HepG2 (cell line): ENCODE measurements around the gene RBM8A. TPM values are rescaled to one million over a fixed set of nuclear protein-coding genes. Genes with fewer than 3 reads are reported as not detected.
A peak's percentile ranks its signal among the peaks of the same experiment; 100 is the strongest.

Source experiments
- ASH2L ChIP-seq: fragments of 300-600, 200-600 bp; sonication (generic); IDR thresholded peaks from 2 replicates; pipeline ENCODE4 v1.7.0; 2017; ENCODE audit warnings: low read depth, mild to moderate bottlenecking, moderate library complexity, mixed read lengths, low read length; ENCODE audit not compliant: insufficient read length
- BCL6 ChIP-seq: IDR thresholded peaks from 2 replicates; pipeline ENCODE4 v1.6.1; 2016; ENCODE audit warnings: missing genetic modification reagents, missing compliant biosample characterization
- CEBPG ChIP-seq: IDR thresholded peaks from 2 replicates; pipeline ENCODE4 v1.6.1; 2016
- FOXP1 ChIP-seq, 2 experiments: fragments of 450-650 bp in 1 of 2; IDR thresholded peaks; 2 replicates each; pipeline ENCODE4 v1.6.1; 2017 to 2018; ENCODE audit warnings: antibody characterized with exemption in 1 of 2
- GATAD2A ChIP-seq: IDR thresholded peaks from 2 replicates; pipeline ENCODE4 v1.6.1; 2016
- KDM3A ChIP-seq: IDR thresholded peaks from 2 replicates; pipeline ENCODE4 v1.6.1; 2018; ENCODE audit warnings: low read depth, missing compliant biosample characterization
- MATR3 ChIP-seq: sonication (generic); formaldehyde crosslinking; IDR thresholded peaks from 2 replicates; pipeline ENCODE4 v1.4.0; 2020; ENCODE audit warnings: missing genetic modification reagents
- NFE2L1 ChIP-seq: sonication (generic); formaldehyde crosslinking; IDR thresholded peaks from 2 replicates; pipeline ENCODE4 v1.4.0; 2020; ENCODE audit warnings: missing genetic modification reagents, mild to moderate bottlenecking, borderline replicate concordance
- NFRKB ChIP-seq: fragments of 450-650 bp; IDR thresholded peaks from 2 replicates; pipeline ENCODE4 v1.6.1; 2017
- RBFOX2 ChIP-seq: fragments of 200-400 bp; formaldehyde crosslinking; IDR thresholded peaks from 2 replicates; pipeline ENCODE4 v1.6.1; 2017; ENCODE audit warnings: low read depth, mild to moderate bottlenecking, low read length
- RCOR2 ChIP-seq: IDR thresholded peaks from 2 replicates; pipeline ENCODE4 v1.6.1; 2016; ENCODE audit warnings: missing biosample characterization, missing genetic modification reagents
- SIN3A ChIP-seq: IDR thresholded peaks from 2 replicates; pipeline ENCODE4 v1.6.1; 2011; ENCODE audit warnings: low read depth, mild to moderate bottlenecking, control low read depth, low read length, borderline replicate concordance
- SOX5 ChIP-seq: IDR thresholded peaks from 2 replicates; pipeline ENCODE4 v1.6.1; 2016; ENCODE audit warnings: borderline replicate concordance
- SUZ12 ChIP-seq: fragments of 150-350 bp; IDR thresholded peaks from 2 replicates; pipeline ENCODE4 v1.6.1; 2014; ENCODE audit warnings: low read depth, low read length
- TBX3 ChIP-seq: fragments of 450-650 bp; IDR thresholded peaks from 2 replicates; pipeline ENCODE4 v1.6.1; 2017; ENCODE audit warnings: antibody characterized with exemption, mild to moderate bottlenecking, inconsistent platforms, borderline replicate concordance
- ZNF317 ChIP-seq: sonication (generic); formaldehyde crosslinking; IDR thresholded peaks from 2 replicates; pipeline ENCODE4 v1.5.0; 2020; ENCODE audit warnings: mild to moderate bottlenecking, missing genetic modification reagents
- ZNF446 ChIP-seq: sonication (generic); formaldehyde crosslinking; IDR thresholded peaks from 2 replicates; pipeline ENCODE4 v1.5.0; 2020; ENCODE audit warnings: mild to moderate bottlenecking, missing genetic modification reagents
- ZNF562 ChIP-seq: sonication (generic); formaldehyde crosslinking; IDR thresholded peaks from 2 replicates; pipeline ENCODE4 v1.8.0; 2022; ENCODE audit warnings: missing genetic modification reagents, borderline replicate concordance
- ZNF773 ChIP-seq: sonication (generic); formaldehyde crosslinking; IDR thresholded peaks from 2 replicates; pipeline ENCODE4 v1.4.0; 2020; ENCODE audit warnings: missing genetic modification reagents, borderline replicate concordance
- ZSCAN20 ChIP-seq: sonication (generic); formaldehyde crosslinking; IDR thresholded peaks from 2 replicates; pipeline ENCODE4 v1.4.0; 2020; ENCODE audit warnings: missing genetic modification reagents, mild to moderate bottlenecking, borderline replicate concordance
- ZSCAN31 ChIP-seq: sonication (generic); formaldehyde crosslinking; IDR thresholded peaks from 2 replicates; pipeline ENCODE4 v1.5.0; 2020; ENCODE audit warnings: low read depth, mild to moderate bottlenecking, missing genetic modification reagents
- polyA plus RNA-seq, 8 experiments: library from polyadenylated mRNA; depleted of rRNA in 3 of 8; stranded (reverse) in 7 of 8; unstranded in 1 of 8; fragments of >200 nt; fragmentation: Illumina TruSeq in 4 of 8; extraction: Trizol in 4 of 8; gene quantifications; 2 replicates each; pipeline versions ENCODE4 v1.2.1 to v1.2.3, GENCODE V29; 2011 to 2016; ENCODE audit warnings: low read depth in 4 of 8, missing spikeins in 1 of 8, mixed read lengths in 1 of 8; ENCODE audit not compliant: insufficient read depth in 1 of 8
- total RNA-seq, 5 experiments: library from RNA; depleted of rRNA; stranded (reverse); fragments of >200 nt; fragmentation: Illumina TruSeq; extraction: Trizol; gene quantifications; 2 replicates each; pipeline ENCODE4 v1.2.3, GENCODE V29; 2016; ENCODE audit warnings: low read depth in 1 of 5
- TF ChIP-seq, protein P1 (sequence below): sonication (generic); formaldehyde crosslinking; IDR thresholded peaks from 2 replicates; pipeline ENCODE4 v1.5.1; 2020; ENCODE audit warnings: mild to moderate bottlenecking, moderate library complexity, missing genetic modification reagents
- TF ChIP-seq, protein P2 (sequence below): sonication (generic); formaldehyde crosslinking; IDR thresholded peaks from 2 replicates; pipeline ENCODE4 v1.8.0; 2022; ENCODE audit warnings: mild to moderate bottlenecking, missing genetic modification reagents, moderate library complexity
- TF ChIP-seq, protein P3 (sequence below): sonication (generic); formaldehyde crosslinking; IDR thresholded peaks from 2 replicates; pipeline ENCODE4 v1.4.0; 2020; ENCODE audit warnings: missing genetic modification reagents
- TF ChIP-seq, protein P4 (sequence below): sonication (generic); formaldehyde crosslinking; conservative IDR thresholded peaks from 2 replicates; pipeline ENCODE4 v1.4.0; 2020; ENCODE audit warnings: missing genetic modification reagents

The RBM8A gene
- total and polyA plus RNA-seq, 2 of the 13 experiments (the other 11 are each of a cell fraction or from before 2014, with no cell fraction given) = 106 to 162 TPM

DNA sequence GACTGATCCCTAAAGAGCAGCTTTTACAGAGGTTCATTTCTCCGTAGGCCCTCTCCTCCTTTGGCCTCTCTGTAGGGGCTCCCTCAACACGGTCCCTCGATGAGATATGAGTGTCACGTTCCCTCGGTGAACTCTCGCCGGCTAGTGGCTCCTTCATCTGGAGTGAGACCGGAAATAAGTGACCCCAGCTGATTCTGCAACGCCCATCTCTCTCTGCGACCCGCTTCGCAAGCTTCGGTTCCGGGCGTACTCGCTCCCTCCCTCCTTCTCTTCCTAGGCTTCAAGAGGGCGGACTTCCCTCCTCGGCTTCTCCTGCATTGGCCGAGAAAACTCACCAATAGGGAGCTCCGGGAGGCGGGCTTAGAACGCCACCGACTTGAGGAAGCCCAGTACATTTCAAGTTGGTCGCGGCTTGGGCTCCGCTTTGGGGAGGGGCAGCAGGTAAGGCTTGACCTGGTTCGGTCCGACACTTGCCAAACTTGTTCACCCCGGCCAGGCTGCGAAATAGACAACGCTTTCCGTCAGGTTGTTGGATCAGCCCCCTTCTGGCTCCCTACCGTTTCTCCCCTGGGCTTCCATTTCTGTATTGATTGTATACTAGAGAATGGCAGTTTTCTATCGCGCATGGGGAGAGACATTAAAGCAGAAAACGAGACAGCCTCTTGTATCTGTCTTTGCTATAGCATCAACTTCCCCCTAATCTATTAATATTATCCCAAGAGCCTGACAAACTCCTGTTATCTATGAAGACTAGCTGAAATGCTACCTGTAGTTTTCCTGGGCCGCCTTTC is 37.2 kb upstream of the RBM8A start, which contains the start of the genes ANKRD34A and POLR3GL (continued):
- 0 out of 2 replicates have a peak, but pooled peaks have one; percentile 30 for TF ChIP-seq ZNF317
- TF ChIP-seq TBX3 = no peak
- peak; percentile 86; the same call in 1 of the 2 replicates for TF ChIP-seq SIN3A
- 0 out of 2 replicates have a peak, but pooled peaks have one; percentile 5 for TF ChIP-seq BCL6
- peak; percentile 60 for TF ChIP-seq ASH2L
- TF ChIP-seq, protein P1, sequence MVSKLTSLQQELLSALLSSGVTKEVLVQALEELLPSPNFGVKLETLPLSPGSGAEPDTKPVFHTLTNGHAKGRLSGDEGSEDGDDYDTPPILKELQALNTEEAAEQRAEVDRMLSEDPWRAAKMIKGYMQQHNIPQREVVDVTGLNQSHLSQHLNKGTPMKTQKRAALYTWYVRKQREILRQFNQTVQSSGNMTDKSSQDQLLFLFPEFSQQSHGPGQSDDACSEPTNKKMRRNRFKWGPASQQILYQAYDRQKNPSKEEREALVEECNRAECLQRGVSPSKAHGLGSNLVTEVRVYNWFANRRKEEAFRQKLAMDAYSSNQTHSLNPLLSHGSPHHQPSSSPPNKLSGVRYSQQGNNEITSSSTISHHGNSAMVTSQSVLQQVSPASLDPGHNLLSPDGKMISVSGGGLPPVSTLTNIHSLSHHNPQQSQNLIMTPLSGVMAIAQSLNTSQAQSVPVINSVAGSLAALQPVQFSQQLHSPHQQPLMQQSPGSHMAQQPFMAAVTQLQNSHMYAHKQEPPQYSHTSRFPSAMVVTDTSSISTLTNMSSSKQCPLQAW (CRISPR knock-in tag) = peak; percentile 50; the same call in 1 of the 2 replicates
- TF ChIP-seq NFRKB = no peak
- no peak for TF ChIP-seq ZSCAN20 (CRISPR knock-in tag)
- no peak for TF ChIP-seq FOXP1 (IDR thresholded peaks at IDR 0.05)
- no peak for TF ChIP-seq FOXP1 (CRISPR knock-in tag; IDR thresholded peaks at IDR 0.05)
- TF ChIP-seq RCOR2 = peak; percentile 14; the same call in 1 of the 2 replicates
- TF ChIP-seq ZNF446 = no peak
- TF ChIP-seq, protein P2, sequence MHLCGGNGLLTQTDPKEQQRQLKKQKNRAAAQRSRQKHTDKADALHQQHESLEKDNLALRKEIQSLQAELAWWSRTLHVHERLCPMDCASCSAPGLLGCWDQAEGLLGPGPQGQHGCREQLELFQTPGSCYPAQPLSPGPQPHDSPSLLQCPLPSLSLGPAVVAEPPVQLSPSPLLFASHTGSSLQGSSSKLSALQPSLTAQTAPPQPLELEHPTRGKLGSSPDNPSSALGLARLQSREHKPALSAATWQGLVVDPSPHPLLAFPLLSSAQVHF (CRISPR knock-in tag) = no peak
- TF ChIP-seq ZNF773 (CRISPR knock-in tag) = no peak
- TF ChIP-seq KDM3A (CRISPR knock-in tag) = 0 out of 2 replicates have a peak, but pooled peaks have one; percentile 53
- TF ChIP-seq, protein P3, sequence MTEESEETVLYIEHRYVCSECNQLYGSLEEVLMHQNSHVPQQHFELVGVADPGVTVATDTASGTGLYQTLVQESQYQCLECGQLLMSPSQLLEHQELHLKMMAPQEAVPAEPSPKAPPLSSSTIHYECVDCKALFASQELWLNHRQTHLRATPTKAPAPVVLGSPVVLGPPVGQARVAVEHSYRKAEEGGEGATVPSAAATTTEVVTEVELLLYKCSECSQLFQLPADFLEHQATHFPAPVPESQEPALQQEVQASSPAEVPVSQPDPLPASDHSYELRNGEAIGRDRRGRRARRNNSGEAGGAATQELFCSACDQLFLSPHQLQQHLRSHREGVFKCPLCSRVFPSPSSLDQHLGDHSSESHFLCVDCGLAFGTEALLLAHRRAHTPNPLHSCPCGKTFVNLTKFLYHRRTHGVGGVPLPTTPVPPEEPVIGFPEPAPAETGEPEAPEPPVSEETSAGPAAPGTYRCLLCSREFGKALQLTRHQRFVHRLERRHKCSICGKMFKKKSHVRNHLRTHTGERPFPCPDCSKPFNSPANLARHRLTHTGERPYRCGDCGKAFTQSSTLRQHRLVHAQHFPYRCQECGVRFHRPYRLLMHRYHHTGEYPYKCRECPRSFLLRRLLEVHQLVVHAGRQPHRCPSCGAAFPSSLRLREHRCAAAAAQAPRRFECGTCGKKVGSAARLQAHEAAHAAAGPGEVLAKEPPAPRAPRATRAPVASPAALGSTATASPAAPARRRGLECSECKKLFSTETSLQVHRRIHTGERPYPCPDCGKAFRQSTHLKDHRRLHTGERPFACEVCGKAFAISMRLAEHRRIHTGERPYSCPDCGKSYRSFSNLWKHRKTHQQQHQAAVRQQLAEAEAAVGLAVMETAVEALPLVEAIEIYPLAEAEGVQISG = peak; percentile 54
- TF ChIP-seq CEBPG (CRISPR knock-in tag) = no peak
- TF ChIP-seq SUZ12 = no peak
- no peak for TF ChIP-seq MATR3
- TF ChIP-seq RBFOX2 = peak; percentile 48; the same call in 1 of the 2 replicates
- 0 out of 2 replicates have a peak, but pooled peaks have one; percentile 10 for TF ChIP-seq SOX5 (CRISPR knock-in tag)
- no peak for TF ChIP-seq ZNF562 (CRISPR knock-in tag)
- 0 out of 2 replicates have a peak, but pooled peaks have one; percentile 50 for TF ChIP-seq ZSCAN31
- no peak for TF ChIP-seq NFE2L1 (CRISPR knock-in tag)
- TF ChIP-seq, protein P4, sequence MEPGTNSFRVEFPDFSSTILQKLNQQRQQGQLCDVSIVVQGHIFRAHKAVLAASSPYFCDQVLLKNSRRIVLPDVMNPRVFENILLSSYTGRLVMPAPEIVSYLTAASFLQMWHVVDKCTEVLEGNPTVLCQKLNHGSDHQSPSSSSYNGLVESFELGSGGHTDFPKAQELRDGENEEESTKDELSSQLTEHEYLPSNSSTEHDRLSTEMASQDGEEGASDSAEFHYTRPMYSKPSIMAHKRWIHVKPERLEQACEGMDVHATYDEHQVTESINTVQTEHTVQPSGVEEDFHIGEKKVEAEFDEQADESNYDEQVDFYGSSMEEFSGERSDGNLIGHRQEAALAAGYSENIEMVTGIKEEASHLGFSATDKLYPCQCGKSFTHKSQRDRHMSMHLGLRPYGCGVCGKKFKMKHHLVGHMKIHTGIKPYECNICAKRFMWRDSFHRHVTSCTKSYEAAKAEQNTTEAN = no peak
- TF ChIP-seq GATAD2A (CRISPR knock-in tag) = peak; percentile 68
